ENCODE results near the gene PPAN.
A peak's percentile ranks its signal among the peaks of the same experiment; 100 is the strongest.

PPAN gene

DNA sequence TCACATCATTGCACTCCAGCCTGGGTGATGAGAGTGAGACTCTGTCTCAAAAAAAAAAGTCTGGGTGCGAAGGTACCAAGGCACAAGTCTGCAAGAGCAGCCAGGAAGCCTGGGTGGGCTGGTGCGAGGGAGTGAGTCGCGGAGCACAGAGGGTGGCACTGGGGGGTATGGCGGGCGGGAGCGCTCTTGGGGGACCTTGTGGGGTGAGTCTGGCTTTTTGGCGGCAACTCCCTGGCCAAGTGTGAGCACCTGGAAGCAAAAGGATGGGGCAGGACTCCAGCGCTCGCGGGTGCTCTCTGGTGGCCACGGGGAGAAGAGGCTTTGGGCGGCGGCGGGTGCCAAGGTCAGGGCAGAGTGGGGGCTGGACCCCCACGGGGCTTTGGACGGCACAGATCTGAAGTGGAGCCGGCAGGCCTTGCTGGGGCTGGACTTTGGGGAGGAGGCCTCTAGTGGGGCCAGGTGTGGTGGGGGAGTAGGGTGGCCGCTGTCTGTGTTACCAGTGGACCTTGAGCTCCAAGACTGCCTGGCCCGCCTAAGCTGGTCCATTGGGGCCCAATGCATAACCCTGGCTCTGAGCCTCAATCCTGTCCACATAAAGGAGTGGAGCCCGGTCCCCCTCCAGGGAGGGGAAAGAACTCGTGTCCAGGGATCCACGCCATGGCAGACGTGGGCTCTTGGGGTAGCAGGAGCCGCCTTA lies 6.9 kb downstream of the PPAN start (continued):
- TF ChIP-seq ZNF37A (tag by site-specific recombination; IDR thresholded peaks at IDR 0.05) = no peak
- TF ChIP-seq ZNF658 (tag by site-specific recombination; IDR thresholded peaks at IDR 0.05) = no peak
- TF ChIP-seq GLI4 (tag by site-specific recombination; IDR thresholded peaks at IDR 0.05) = 0 out of 2 replicates have a peak, but pooled peaks have one; percentile 44
- no peak for TF ChIP-seq ZNF626 (tag by site-specific recombination; IDR thresholded peaks at IDR 0.05)
- TF ChIP-seq GLIS1 (tag by site-specific recombination; IDR thresholded peaks at IDR 0.05) = peak; percentile 91
- TF ChIP-seq ZNF311 (tag by site-specific recombination; IDR thresholded peaks at IDR 0.05; ENCODE audit: borderline replicate concordance) = no peak
- TF ChIP-seq ZSCAN16 (tag by site-specific recombination; IDR thresholded peaks at IDR 0.05) = no peak
- TF ChIP-seq ZNF169 (tag by site-specific recombination; IDR thresholded peaks at IDR 0.05) = no peak
- no peak for TF ChIP-seq ZNF404 (tag by site-specific recombination; IDR thresholded peaks at IDR 0.05)
- TF ChIP-seq BCL11B (tag by site-specific recombination; IDR thresholded peaks at IDR 0.05; ENCODE audit: low read depth) = 0 out of 2 replicates have a peak, but pooled peaks have one; percentile 26
- TF ChIP-seq, protein P1, sequence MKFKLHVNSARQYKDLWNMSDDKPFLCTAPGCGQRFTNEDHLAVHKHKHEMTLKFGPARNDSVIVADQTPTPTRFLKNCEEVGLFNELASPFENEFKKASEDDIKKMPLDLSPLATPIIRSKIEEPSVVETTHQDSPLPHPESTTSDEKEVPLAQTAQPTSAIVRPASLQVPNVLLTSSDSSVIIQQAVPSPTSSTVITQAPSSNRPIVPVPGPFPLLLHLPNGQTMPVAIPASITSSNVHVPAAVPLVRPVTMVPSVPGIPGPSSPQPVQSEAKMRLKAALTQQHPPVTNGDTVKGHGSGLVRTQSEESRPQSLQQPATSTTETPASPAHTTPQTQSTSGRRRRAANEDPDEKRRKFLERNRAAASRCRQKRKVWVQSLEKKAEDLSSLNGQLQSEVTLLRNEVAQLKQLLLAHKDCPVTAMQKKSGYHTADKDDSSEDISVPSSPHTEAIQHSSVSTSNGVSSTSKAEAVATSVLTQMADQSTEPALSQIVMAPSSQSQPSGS (tag by site-specific recombination; IDR thresholded peaks at IDR 0.05; ENCODE audit: low read depth) = no peak
- TF ChIP-seq, protein P2, sequence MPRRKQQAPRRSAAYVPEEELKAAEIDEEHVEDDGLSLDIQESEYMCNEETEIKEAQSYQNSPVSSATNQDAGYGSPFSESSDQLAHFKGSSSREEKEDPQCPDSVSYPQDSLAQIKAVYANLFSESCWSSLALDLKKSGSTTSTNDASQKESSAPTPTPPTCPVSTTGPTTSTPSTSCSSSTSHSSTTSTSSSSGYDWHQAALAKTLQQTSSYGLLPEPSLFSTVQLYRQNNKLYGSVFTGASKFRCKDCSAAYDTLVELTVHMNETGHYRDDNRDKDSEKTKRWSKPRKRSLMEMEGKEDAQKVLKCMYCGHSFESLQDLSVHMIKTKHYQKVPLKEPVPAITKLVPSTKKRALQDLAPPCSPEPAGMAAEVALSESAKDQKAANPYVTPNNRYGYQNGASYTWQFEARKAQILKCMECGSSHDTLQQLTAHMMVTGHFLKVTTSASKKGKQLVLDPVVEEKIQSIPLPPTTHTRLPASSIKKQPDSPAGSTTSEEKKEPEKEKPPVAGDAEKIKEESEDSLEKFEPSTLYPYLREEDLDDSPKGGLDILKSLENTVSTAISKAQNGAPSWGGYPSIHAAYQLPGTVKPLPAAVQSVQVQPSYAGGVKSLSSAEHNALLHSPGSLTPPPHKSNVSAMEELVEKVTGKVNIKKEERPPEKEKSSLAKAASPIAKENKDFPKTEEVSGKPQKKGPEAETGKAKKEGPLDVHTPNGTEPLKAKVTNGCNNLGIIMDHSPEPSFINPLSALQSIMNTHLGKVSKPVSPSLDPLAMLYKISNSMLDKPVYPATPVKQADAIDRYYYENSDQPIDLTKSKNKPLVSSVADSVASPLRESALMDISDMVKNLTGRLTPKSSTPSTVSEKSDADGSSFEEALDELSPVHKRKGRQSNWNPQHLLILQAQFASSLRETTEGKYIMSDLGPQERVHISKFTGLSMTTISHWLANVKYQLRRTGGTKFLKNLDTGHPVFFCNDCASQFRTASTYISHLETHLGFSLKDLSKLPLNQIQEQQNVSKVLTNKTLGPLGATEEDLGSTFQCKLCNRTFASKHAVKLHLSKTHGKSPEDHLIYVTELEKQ (tag by site-specific recombination; IDR thresholded peaks at IDR 0.05; ENCODE audit: borderline replicate concordance) = no peak
- no peak for TF ChIP-seq ZNF48 (tag by site-specific recombination; IDR thresholded peaks at IDR 0.05)
- TF ChIP-seq, protein P3, sequence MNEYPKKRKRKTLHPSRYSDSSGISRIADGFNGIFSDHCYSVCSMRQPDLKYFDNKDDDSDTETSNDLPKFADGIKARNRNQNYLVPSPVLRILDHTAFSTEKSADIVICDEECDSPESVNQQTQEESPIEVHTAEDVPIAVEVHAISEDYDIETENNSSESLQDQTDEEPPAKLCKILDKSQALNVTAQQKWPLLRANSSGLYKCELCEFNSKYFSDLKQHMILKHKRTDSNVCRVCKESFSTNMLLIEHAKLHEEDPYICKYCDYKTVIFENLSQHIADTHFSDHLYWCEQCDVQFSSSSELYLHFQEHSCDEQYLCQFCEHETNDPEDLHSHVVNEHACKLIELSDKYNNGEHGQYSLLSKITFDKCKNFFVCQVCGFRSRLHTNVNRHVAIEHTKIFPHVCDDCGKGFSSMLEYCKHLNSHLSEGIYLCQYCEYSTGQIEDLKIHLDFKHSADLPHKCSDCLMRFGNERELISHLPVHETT (tag by site-specific recombination; IDR thresholded peaks at IDR 0.05) = no peak
- peak; percentile 19; the same call in 1 of the 2 replicates for TF ChIP-seq ZNF629 (tag by site-specific recombination; IDR thresholded peaks at IDR 0.05)
- TF ChIP-seq, protein P4, sequence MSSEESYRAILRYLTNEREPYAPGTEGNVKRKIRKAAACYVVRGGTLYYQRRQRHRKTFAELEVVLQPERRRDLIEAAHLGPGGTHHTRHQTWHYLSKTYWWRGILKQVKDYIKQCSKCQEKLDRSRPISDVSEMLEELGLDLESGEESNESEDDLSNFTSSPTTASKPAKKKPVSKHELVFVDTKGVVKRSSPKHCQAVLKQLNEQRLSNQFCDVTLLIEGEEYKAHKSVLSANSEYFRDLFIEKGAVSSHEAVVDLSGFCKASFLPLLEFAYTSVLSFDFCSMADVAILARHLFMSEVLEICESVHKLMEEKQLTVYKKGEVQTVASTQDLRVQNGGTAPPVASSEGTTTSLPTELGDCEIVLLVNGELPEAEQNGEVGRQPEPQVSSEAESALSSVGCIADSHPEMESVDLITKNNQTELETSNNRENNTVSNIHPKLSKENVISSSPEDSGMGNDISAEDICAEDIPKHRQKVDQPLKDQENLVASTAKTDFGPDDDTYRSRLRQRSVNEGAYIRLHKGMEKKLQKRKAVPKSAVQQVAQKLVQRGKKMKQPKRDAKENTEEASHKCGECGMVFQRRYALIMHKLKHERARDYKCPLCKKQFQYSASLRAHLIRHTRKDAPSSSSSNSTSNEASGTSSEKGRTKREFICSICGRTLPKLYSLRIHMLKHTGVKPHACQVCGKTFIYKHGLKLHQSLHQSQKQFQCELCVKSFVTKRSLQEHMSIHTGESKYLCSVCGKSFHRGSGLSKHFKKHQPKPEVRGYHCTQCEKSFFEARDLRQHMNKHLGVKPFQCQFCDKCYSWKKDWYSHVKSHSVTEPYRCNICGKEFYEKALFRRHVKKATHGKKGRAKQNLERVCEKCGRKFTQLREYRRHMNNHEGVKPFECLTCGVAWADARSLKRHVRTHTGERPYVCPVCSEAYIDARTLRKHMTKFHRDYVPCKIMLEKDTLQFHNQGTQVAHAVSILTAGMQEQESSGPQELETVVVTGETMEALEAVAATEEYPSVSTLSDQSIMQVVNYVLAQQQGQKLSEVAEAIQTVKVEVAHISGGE (tag by site-specific recombination; conservative IDR thresholded peaks at IDR 0.05; ENCODE audit: low read depth) = no peak
- TF ChIP-seq ZEB2 (tag by site-specific recombination; IDR thresholded peaks at IDR 0.05) = peak; percentile 31; the same call in 1 of the 2 replicates
- peak; percentile 43; the same call in 1 of the 2 replicates for TF ChIP-seq SP7 (tag by site-specific recombination; IDR thresholded peaks at IDR 0.05)
- TF ChIP-seq, protein P5, sequence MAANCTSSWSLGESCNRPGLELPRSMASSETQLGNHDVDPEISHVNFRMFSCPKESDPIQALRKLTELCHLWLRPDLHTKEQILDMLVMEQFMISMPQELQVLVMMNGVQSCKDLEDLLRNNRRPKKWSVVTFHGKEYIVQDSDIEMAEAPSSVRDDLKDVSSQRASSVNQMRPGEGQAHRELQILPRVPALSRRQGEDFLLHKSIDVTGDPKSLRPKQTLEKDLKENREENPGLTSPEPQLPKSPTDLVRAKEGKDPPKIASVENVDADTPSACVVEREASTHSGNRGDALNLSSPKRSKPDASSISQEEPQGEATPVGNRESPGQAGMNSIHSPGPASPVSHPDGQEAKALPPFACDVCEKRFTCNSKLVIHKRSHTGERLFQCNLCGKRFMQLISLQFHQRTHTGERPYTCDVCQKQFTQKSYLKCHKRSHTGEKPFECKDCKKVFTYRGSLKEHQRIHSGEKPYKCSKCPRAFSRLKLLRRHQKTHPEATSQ (tag by site-specific recombination; IDR thresholded peaks at IDR 0.05) = no peak
- TF ChIP-seq, protein P6, sequence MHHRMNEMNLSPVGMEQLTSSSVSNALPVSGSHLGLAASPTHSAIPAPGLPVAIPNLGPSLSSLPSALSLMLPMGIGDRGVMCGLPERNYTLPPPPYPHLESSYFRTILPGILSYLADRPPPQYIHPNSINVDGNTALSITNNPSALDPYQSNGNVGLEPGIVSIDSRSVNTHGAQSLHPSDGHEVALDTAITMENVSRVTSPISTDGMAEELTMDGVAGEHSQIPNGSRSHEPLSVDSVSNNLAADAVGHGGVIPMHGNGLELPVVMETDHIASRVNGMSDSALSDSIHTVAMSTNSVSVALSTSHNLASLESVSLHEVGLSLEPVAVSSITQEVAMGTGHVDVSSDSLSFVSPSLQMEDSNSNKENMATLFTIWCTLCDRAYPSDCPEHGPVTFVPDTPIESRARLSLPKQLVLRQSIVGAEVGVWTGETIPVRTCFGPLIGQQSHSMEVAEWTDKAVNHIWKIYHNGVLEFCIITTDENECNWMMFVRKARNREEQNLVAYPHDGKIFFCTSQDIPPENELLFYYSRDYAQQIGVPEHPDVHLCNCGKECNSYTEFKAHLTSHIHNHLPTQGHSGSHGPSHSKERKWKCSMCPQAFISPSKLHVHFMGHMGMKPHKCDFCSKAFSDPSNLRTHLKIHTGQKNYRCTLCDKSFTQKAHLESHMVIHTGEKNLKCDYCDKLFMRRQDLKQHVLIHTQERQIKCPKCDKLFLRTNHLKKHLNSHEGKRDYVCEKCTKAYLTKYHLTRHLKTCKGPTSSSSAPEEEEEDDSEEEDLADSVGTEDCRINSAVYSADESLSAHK (tag by site-specific recombination; IDR thresholded peaks at IDR 0.05) = no peak
- TF ChIP-seq ZNF121 (tag by site-specific recombination; IDR thresholded peaks at IDR 0.05) = peak; percentile 16; the same call in 1 of the 2 replicates
- TF ChIP-seq ZNF560 (tag by site-specific recombination; IDR thresholded peaks at IDR 0.05; ENCODE audit: borderline replicate concordance) = no peak
- TF ChIP-seq ZBTB1 (tag by site-specific recombination; IDR thresholded peaks at IDR 0.05) = no peak
- peak; percentile 33; the same call in 1 of the 2 replicates for TF ChIP-seq ZSCAN30 (tag by site-specific recombination; IDR thresholded peaks at IDR 0.05)
